CD14-positive monocyte (primary cell): ENCODE measurements around the gene CPLANE2. TPM values are rescaled to one million over a fixed set of nuclear protein-coding genes. Genes with fewer than 3 reads are reported as not detected.
"Not testable (repeated sequence)": the region's sequence is repeated elsewhere in the genome, so short reads cannot be mapped to it uniquely, and the experiment has no call there.

Source experiments
- DNase-seq, 3 donors: peaks; one replicate each; pipeline ENCODE4 v3.0.0-alpha.2; 2011 to 2022
- H2AFZ ChIP-seq: 2 replicates; pipeline ENCODE4 v1.6.0; 2012; ENCODE audit warnings: mild to moderate bottlenecking, low read depth, low read length, inconsistent platforms; ENCODE audit not compliant: insufficient read depth, poor library complexity, severe bottlenecking
- H3K27ac ChIP-seq, 2 donors: 1 replicate in 1 of 2; 2 replicates in 1 of 2; pipeline ENCODE4 v1.5.1; 2012 to 2013; ENCODE audit warnings: low read length in 2 of 2, control low read depth in 1 of 2, inconsistent platforms in 1 of 2, low read depth in 1 of 2, mild to moderate bottlenecking in 1 of 2
- H3K27me3 ChIP-seq, 2 donors: one replicate each; pipeline versions ENCODE4 v1.6.0 to v1.6.1; 2011 to 2013; ENCODE audit warnings: low read length in 2 of 2; ENCODE audit not compliant: control insufficient read depth in 2 of 2, insufficient read depth in 2 of 2
- H3K36me3 ChIP-seq, 2 donors: replicated peaks in 1 of 2; 1 replicate in 1 of 2; 2 replicates in 1 of 2; pipeline versions ENCODE4 v1.5.1 to v1.6.1; 2012 to 2013; ENCODE audit warnings: low read length in 2 of 2, control low read depth in 1 of 2, inconsistent platforms in 1 of 2, mild to moderate bottlenecking in 1 of 2; ENCODE audit not compliant: insufficient read depth in 2 of 2, control insufficient read depth in 1 of 2
- H3K4me1 ChIP-seq, 2 donors: 1 replicate in 1 of 2; 2 replicates in 1 of 2; pipeline versions ENCODE4 v1.5.1 to v1.6.1; 2012 to 2013; ENCODE audit warnings: low read length in 2 of 2, control low read depth in 1 of 2, inconsistent platforms in 1 of 2, mild to moderate bottlenecking in 1 of 2, moderate library complexity in 1 of 2; ENCODE audit not compliant: insufficient read depth in 2 of 2, control insufficient read depth in 1 of 2
- H3K4me2 ChIP-seq: replicated peaks from 2 replicates; pipeline ENCODE3; 2012; ENCODE audit warnings: low read length, moderate library complexity, mild to moderate bottlenecking; ENCODE audit not compliant: poor library complexity, severe bottlenecking; ENCODE audit errors: extremely low read depth
- H3K4me3 ChIP-seq, 3 experiments: fragments of 200-600 bp in 1 of 3; sonication (generic) in 1 of 3; replicated peaks in 1 of 3; 1 replicate in 2 of 3; 2 replicates in 1 of 3; pipeline ENCODE4 v1.5.1; 2011 to 2013; ENCODE audit warnings: low read length in 3 of 3, mild to moderate bottlenecking in 3 of 3, control low read depth in 2 of 3, low read depth in 2 of 3, inconsistent platforms in 1 of 3, moderate library complexity in 1 of 3
- H3K79me2 ChIP-seq: 2 replicates; pipeline ENCODE4 v1.6.0; 2012; ENCODE audit warnings: mild to moderate bottlenecking, control low read depth, inconsistent platforms, low read length, moderate library complexity; ENCODE audit not compliant: insufficient read depth
- H3K9ac ChIP-seq: 2 replicates; pipeline ENCODE4 v1.6.0; 2017; ENCODE audit warnings: low read length, mild to moderate bottlenecking; ENCODE audit not compliant: insufficient read depth, poor library complexity, severe bottlenecking
- H3K9me3 ChIP-seq, 2 donors: replicated peaks in 1 of 2; 1 replicate in 1 of 2; 2 replicates in 1 of 2; pipeline versions ENCODE4 v1.5.1 to v1.6.1; 2012 to 2013; ENCODE audit warnings: low read length in 2 of 2, control low read depth in 1 of 2; ENCODE audit not compliant: control insufficient read depth in 1 of 2, insufficient read depth in 1 of 2
- H4K20me1 ChIP-seq: 2 replicates; pipeline ENCODE4 v1.6.0; 2012; ENCODE audit warnings: mild to moderate bottlenecking, low read length, control low read depth, moderate library complexity; ENCODE audit not compliant: insufficient read depth
- H3K27ac Mint-ChIP-seq, 7 donors: one replicate each; pipeline ENCODE4 v1.8.0; 2020; ENCODE audit warnings: mild to moderate bottlenecking in 7 of 7, mixed read lengths in 7 of 7, moderate library complexity in 6 of 7, inconsistent platforms in 2 of 7
- H3K27me3 Mint-ChIP-seq, 3 donors: one replicate each; pipeline ENCODE4 v1.8.0; 2021 to 2022; ENCODE audit warnings: low read depth in 3 of 3, mild to moderate bottlenecking in 3 of 3, mixed read lengths in 3 of 3, moderate library complexity in 3 of 3, inconsistent platforms in 1 of 3
- H3K36me3 Mint-ChIP-seq, 2 donors: one replicate each; pipeline ENCODE4 v1.8.0; 2020; ENCODE audit warnings: mixed read lengths in 2 of 2, inconsistent platforms in 1 of 2, mild to moderate bottlenecking in 1 of 2
- H3K4me1 Mint-ChIP-seq: one replicate; pipeline ENCODE4 v1.8.0; 2020; ENCODE audit warnings: mild to moderate bottlenecking, mixed read lengths
- H3K4me3 Mint-ChIP-seq, 2 donors: one replicate each; pipeline ENCODE4 v1.8.0; 2020; ENCODE audit warnings: mild to moderate bottlenecking in 2 of 2, mixed read lengths in 2 of 2, moderate library complexity in 1 of 2
- H3K9me3 Mint-ChIP-seq, 7 donors: one replicate each; pipeline ENCODE4 v1.8.0; 2020 to 2022; ENCODE audit warnings: mixed read lengths in 7 of 7, mild to moderate bottlenecking in 6 of 7, moderate library complexity in 6 of 7, inconsistent platforms in 2 of 7
- WGBS: methylation state at CpG from one replicate; pipeline ENCODE4 v1.1.5; 2013; ENCODE audit warnings: missing lambda C conversion rate; ENCODE audit not compliant: insufficient coverage; 5-methylcytosine and 5-hydroxymethylcytosine counted together
- intact Hi-C, 2 donors: fragments of 100-400 bp; cut with micrococcal nuclease; formaldehyde crosslinking; loops; one replicate each; pipeline versions ENCODE4 v1.15.0 to v1.15.1; 2023
- polyA plus RNA-seq, 3 donors: library from polyadenylated mRNA; depleted of rRNA in 1 of 3; unstranded in 2 of 3; stranded (reverse) in 1 of 3; fragments of 300-500 nt in 2 of 3; fragments of >200 nt in 1 of 3; fragmentation: Illumina TruSeq in 2 of 3; gene quantifications; 1 replicate in 2 of 3; 2 replicates in 1 of 3; pipeline ENCODE4 v1.2.3, GENCODE V29; 2012 to 2021
- TF ChIP-seq, protein P1 (sequence below): fragments of 200-600 bp; IDR thresholded peaks from one replicate; pipeline ENCODE4 v1.8.0; 2022; ENCODE audit warnings: antibody characterized with exemption, mild to moderate bottlenecking

The CPLANE2 gene
- polyA plus RNA-seq, 3 donors = 0.54 to 1.7 (median 1.4) TPM

GRCh38 chr1:16246961-16247360, 10.0 kb upstream of the CPLANE2 start:
- Mint-ChIP-seq H3K27me3 (peaks cover 0 to 3% (median 2%) of the 10 kb centered on the region in 3 donors), H3K36me3 (peaks cover 40 to 46% of the 10 kb centered on the region in 2 donors), H3K27ac (no peak overlapping the region), H3K4me1 (peaks cover 30% of the 10 kb centered on the region), H3K9me3 (no peaks in the 10 kb centered on the region), H3K4me3 (no peak overlapping the region)
- intact Hi-C loops = loop anchor here (10.0 kb wide), 2 partner anchors 118 to 162 kb away; partner anchors contain the start of gene SZRD1 (in 1 of the 2)
- Histone ChIP-seq H3K4me2 (no peak overlapping the region), H3K27ac (no peak overlapping the region), H4K20me1 (peaks cover 42% of the 10 kb centered on the region), H3K79me2 (no peaks in the 10 kb centered on the region), H3K27me3 (no peaks in the 10 kb centered on the region), H3K4me1 (peaks cover 20 to 23% of the 10 kb centered on the region in 2 donors), H3K9ac (no peak overlapping the region), H3K9me3 (no peaks in the 10 kb centered on the region), H2AFZ (no peak overlapping the region), H3K36me3 (peaks cover 34 to 56% of the 10 kb centered on the region in 2 donors), H3K4me3 (no peak overlapping the region)
- WGBS = 57% methylated on average over 3 of the region's 5 CpGs
- no peak for DNase-seq
- TF ChIP-seq, protein P1, sequence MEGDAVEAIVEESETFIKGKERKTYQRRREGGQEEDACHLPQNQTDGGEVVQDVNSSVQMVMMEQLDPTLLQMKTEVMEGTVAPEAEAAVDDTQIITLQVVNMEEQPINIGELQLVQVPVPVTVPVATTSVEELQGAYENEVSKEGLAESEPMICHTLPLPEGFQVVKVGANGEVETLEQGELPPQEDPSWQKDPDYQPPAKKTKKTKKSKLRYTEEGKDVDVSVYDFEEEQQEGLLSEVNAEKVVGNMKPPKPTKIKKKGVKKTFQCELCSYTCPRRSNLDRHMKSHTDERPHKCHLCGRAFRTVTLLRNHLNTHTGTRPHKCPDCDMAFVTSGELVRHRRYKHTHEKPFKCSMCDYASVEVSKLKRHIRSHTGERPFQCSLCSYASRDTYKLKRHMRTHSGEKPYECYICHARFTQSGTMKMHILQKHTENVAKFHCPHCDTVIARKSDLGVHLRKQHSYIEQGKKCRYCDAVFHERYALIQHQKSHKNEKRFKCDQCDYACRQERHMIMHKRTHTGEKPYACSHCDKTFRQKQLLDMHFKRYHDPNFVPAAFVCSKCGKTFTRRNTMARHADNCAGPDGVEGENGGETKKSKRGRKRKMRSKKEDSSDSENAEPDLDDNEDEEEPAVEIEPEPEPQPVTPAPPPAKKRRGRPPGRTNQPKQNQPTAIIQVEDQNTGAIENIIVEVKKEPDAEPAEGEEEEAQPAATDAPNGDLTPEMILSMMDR = no peak

DNA sequence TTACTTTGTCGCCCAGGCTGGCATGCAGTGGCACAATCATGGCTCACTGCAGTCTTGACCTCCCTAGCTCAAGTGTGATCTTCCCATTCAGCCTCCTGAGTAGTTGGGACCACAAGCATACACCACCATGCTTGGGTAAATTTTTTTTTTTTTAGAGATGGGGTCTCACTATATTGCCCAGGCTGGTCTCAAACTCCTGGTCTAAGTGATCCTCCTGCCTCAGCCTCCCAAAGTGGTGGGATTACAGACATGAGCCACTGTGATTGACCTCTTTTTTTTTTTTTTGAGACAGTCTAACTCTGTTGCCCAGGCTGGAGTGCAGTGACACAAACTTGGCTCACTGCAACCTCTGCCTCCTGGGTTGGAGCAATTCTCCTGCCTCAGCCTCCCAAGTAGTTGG, 9.3 kb upstream of the CPLANE2 start:
- DNase-seq, H3K4me2 ChIP-seq, H2AFZ ChIP-seq, H3K27ac Mint-ChIP-seq, H3K9ac ChIP-seq, H3K27ac ChIP-seq, H3K27me3 ChIP-seq, H3K4me3 Mint-ChIP-seq, H3K4me3 ChIP-seq, H3K9me3 ChIP-seq, H3K79me2 ChIP-seq, H3K27me3 Mint-ChIP-seq, H3K9me3 Mint-ChIP-seq: not testable (repeated sequence)
- peaks cover 42% of the 10 kb centered on the region for H4K20me1 ChIP-seq
- peaks cover 20 to 23% of the 10 kb centered on the region in 2 donors for H3K4me1 ChIP-seq
- peaks cover 27 to 49% of the 10 kb centered on the region in 2 donors for H3K36me3 ChIP-seq
- intact Hi-C loops = loop anchor here (10.0 kb wide), 2 partner anchors 119 to 161 kb away; partner anchors contain the start of gene SZRD1 (in 1 of the 2)
- WGBS = no CpG with 5 or more reads among the region's 1 CpG
- Mint-ChIP-seq H3K4me1 (peaks cover 30% of the 10 kb centered on the region), H3K36me3 (peaks cover 33 to 39% of the 10 kb centered on the region in 2 donors)
